Stimulated activated CD4-positive, alpha-beta T cell treated with anti-CD3 and anti-CD28 coated beads, TNF-alpha, amount 100 ng/mL, for 24 hours (primary cell): ENCODE results near the gene LGALS9.
A peak's percentile ranks its signal among the peaks of the same experiment; 100 is the strongest.

ENCODE experiments used
- DNase-seq, 3 experiments: peaks; one replicate each; pipeline ENCODE4 v3.0.0-alpha.2; 2020; ENCODE audit warnings: low read depth in 3 of 3

LGALS9 gene

DNA sequence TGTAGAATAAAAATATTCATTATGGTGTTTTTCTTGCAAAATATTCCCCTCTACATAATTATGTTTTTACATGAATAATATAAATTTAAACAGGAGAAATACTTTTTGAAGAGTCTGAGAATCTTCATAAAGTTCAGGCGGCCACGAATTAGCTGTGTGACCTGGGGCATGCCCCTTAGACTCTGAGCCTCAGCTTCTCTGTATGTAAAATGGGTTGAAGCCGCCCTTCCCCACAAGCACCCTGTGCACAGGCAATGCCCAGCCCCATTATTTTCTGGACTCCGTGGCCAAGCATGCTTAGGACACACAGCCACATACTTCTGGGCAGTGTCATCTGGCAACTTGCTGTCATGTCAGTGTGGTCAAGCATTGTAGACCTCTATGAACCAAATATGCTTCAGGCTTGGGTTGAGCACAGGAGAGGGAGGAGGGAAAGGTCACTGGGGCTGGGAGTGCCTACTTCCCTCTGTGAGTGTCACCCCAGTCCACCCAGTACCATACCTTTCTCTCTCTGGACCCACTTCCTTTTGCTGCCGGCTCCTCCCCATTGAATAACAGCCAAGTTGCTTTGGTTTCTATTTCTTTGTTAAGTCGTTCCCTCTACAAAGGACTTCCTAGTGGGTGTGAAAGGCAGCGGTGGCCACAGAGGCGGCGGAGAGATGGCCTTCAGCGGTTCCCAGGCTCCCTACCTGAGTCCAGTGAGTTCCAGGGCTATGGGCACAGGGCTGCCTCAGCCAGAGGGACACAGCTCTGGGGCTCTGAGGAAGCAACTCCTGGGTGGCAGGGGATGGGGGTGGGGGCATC lies at the start of gene LGALS9:
Gene LGALS9, plus strand, starts transcription at position 582 of the 804 bp plus-strand sequence. Its CDS starts 78 bp downstream, at position 660.
- DNase-seq = no peak

DNA sequence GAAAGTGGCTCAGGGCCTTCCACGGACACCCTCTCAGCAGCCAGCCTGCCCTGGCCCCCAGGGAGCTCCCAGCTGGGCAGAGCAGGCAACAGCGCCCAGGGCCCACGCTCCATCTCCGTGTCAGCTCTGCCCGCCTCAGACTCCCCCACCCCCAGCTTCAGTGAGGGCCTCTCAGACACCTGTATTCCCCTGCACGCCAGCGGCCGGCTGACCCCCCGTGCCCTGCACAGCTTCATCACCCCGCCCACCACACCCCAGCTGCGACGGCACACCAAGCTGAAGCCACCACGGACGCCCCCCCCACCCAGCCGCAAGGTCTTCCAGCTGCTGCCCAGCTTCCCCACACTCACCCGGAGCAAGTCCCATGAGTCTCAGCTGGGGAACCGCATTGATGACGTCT lies 48.3 kb upstream of the LGALS9 start:
- DNase-seq = no peak

DNA sequence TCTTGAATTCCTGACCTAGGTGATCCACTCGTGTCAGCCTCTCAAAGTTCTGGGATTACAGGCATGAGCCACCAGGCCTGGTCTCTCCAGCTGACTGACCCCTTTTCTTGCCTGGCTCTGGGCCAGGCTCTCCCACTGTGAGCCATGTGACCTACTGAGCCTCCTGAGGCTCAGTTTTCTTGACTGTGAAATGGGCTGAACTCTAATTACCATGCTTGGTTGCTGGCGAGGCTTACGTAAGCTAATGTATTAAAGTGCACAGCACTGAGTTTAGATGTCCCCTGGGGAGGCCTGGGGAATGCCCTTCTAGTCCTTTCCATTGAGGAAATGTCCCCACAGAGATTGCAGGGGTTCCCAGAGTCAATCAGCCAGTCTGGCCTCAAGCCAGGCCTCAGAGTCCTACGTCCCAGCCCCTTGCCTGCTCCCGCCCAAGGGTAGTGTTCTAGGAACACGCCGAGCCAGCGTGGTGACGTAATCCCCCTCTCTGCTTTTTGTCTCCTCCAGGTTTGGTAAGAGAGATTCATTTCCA lies 45.8 kb upstream of the LGALS9 start:
- no peak for DNase-seq

DNA sequence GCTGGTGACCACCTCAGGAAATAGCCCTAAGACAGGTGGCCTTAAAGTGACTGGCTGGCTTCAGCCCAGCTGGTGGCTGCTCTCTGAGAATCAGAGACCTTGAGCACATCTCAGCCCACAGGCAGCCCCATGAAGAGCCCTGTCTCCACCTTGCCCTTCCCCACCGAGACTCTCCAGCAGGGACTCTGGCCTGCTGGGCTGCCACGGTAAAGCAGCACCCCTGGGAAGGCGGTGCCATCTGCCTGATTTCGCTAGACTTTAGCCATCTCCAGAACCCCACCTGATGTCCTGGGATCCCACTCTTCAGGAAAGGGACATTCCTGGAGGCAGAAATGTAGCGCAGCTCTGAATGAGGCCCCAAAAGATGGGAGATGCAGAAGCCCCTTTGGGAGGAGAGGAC lies 45.2 kb upstream of the LGALS9 start:
- no peak for DNase-seq

DNA sequence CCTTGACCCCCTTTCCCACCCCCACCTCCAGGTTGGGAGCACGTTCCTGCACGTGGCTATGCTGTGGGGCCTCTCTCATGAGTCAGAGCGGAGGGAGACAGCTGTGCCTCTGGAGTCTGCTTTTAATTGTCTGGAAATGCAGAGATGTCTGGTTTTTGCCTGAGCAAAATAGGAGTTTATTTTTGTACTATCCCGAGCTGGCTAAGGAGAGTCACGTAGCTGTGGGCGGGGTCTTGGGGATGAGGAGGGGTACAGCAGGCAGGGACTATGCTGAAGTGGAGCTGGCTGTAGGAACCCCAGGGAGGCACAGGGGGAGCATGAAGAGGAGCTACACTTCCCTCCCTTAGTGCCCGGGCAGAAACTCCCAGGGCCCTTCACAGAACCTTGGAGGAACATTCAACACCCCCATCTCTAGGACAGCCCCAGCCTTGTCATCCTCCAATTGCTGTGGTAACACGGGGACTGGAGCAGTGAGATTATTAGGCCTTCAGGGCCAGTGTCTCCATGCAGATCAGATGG lies 44.7 kb upstream of the LGALS9 start:
- DNase-seq = no peak

DNA sequence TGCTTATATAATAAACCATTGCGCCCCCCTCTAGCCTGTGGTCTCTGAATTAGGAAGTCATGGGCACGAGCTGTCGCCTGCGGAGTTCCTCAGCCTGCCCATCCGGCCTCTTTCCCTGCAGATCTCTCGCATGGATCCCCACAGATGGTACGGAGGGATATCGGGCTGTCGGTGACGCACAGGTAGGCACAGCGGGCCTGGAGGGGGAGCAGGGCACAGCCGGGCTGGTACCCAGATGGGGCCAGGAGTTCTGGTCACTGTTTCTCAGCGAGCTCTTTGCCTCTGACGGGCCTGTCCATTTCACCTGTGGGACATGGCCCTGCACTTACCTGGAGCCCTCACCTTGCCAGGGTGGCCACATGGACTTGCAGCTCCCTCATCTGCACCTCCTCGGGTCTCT lies 42.6 kb upstream of the LGALS9 start:
- DNase-seq = no peak

DNA sequence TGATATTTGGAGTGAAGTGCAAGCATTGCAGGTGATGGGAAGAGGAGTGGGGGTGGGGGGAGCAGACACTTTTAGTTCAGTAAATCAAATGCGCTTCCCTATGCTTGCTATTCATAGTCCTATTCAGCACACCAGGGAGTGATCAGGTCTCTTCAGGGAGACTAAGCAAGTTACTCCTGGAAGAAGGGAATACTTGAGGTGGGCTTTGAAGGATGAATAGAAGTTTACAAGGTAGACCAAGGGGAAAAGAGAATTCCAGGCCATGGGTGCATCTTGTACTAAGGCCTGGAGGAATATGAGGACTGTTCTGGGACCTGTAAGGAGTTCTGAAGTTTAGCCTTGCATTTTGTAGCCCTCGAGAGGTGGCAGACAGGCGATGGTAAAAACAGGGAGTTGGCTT lies 40.1 kb upstream of the LGALS9 start:
- DNase-seq = no peak

DNA sequence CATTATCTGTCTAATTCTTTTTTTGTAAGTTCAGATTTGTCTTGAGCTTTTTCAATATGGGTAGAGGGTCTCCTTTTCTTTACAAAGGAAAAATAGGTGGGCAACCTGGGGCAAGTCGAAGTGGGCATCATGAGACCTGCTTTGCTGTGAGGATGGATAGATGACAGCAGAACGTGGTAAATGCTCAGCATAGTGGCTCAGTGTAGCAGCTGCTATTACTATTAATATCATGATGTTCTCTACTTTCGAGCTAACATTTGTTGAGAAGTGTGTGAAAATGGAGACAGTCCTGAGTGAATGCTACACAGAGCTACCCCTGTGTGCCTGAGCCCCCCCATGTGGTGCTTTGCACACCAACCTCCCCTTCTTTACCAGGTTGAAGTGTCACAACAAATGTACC lies 39.0 kb upstream of the LGALS9 start:
- DNase-seq = no peak

DNA sequence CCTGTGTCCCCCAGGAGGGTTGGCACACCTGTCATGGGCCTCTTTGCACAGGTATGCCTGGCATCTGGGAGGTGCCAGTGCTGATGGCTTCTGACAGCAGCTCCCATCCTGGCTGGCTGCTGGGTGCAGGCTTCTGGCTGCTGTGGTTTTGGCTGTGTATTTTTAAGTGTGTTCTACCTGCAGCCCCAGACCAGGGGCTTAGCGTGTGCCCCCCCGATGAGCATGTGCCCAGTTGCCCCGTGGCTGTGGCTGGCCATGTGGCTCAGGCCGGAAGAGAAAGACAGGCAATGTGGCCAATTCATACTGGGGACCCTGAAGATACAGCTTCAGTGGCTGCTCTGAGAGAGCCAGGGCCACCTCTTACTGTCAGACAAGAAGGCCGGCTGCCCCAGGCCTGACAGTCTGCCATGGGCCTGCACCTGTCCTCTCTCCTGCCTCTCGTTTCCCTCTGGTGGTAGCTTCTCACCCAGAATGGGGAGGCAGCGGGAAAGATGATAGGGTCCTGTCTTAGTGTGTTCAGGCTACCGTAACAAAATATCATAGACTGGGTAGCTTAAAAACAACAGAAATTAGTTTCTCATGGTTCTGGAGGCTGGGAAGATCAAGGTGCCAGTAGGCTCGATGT lies 37.6 kb upstream of the LGALS9 start:
- no peak for DNase-seq

DNA sequence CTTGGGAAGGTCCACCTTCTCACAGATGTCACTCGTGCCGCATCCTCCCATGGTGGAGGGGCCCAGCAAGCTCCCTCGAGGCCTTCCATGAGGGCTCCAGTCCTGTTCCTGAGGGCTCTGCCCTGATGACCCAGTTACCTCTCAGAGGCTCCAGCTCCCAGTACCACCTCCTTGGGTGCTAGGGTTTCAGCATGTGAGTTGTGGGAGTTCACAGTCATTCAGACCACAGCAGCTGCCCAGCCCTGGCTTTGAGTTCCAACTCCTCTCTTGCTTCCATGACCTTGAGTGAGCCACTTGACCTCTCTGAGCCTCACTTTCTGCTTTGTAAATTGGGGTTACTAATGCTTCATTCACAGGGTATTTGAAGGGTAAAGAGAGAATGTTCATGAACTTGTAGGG lies 37.1 kb upstream of the LGALS9 start:
- no peak for DNase-seq

DNA sequence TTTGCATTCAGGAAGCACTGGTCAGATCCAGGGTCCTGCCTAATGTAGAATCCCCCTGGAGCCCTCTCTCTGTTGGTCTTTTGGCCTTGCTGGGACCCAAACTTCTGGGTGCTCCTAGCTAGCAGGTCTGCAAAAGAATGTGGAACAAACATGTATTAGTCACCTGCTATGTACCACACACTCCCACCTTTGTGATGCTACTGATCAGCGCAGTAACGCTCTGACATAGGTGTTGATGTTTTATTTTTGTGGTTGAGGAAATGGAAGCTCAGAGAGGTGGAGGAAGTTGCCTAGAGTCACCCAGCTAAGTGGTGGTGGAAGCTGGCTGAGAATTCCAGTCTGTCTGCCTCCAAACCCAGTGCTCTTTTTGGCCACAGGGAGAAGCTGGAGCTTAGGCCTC lies 35.8 kb upstream of the LGALS9 start:
- no peak for DNase-seq

DNA sequence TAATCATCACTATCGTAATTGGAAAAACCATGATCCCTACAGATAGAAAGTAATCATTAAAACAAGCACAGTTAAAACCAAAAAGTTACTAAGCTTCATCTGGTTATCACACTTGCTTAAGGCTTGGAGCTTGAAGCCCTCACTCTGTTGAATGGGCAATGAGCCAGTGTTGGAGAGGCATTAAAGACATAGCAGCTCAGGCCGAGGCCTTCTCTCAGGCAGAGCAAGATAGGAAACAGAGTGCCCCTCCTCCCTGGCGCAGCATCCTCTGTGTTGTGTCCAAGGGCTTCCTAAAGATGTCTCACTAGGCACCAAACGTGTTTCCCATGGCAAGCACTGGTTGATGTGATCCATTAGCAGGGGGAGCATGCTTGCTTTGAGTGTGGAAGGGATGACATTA lies 34.9 kb upstream of the LGALS9 start:
- no peak for DNase-seq

DNA sequence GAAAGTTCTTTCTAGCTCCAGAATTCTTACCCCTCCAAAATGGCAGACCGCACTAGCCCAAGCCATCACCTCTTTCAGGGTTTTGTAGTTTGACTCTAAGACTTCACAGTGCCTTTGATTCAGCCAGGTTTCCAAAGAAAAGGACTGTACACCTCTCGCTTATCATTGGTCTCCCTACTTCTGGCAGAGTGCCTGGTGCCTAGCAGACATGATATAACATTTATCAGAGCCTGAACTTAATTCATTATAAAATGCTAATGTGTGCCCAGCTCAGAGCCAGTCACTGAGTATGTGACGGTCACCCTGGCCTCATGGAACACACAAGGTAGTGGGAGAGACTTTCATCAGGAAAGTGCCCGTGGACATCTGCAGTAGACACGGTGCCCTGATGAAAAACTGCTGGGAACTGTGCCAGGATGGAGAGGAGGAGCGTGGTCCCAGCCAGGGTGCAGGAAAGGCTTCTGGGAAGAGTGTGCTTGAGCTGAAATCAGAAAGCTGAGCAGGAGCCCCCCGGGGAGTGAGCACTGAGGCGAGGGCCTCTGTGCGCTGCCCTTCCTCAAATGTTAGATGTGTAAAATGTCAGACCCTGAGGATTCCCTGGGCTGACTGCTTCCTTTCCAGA lies 34.3 kb upstream of the LGALS9 start:
- no peak for DNase-seq

DNA sequence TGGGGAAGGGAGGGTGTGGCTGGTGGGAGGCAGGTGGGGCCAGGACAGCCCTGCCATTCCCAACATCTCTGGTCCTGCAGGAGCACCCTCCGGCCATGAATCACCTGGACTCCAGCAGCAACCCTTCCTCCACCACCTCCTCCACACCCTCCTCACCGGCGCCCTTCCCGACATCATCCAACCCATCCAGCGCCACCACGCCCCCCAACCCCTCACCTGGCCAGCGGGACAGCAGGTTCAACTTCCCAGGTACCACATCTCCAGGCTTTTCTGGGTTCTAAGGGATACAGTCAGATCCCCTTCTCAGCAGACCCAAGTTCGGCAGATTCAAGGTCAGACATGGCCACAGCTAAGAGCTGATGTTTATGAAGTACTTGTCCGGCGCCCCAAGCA lies 33.8 kb upstream of the LGALS9 start:
- DNase-seq = no peak

DNA sequence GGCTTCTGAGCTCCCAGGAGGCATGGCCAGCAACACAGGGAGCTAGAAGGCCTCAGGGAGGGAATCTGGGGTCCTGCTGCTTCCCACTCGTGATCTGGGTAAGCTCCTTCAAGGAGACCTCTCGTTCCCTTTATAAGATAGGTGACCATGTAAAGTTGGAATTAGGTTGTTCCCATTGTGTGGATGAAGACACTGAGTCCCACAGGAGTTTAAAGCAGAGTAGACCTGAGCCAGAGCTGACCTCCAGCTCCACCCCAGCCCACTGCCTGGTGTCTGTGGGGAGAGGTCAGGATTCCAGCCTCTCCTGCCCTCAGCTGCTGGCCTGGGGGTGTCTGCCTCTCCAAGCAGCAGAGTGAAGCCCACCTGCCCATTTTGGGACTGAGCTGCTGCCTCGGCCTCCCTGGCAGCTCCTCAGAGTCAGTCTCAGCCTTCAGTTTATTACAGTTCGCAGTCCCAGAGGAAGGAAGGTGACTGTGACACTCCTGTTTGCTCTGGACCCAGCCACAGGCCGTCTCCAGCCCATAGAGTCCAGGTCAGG lies 33.1 kb upstream of the LGALS9 start:
- DNase-seq = no peak

DNA sequence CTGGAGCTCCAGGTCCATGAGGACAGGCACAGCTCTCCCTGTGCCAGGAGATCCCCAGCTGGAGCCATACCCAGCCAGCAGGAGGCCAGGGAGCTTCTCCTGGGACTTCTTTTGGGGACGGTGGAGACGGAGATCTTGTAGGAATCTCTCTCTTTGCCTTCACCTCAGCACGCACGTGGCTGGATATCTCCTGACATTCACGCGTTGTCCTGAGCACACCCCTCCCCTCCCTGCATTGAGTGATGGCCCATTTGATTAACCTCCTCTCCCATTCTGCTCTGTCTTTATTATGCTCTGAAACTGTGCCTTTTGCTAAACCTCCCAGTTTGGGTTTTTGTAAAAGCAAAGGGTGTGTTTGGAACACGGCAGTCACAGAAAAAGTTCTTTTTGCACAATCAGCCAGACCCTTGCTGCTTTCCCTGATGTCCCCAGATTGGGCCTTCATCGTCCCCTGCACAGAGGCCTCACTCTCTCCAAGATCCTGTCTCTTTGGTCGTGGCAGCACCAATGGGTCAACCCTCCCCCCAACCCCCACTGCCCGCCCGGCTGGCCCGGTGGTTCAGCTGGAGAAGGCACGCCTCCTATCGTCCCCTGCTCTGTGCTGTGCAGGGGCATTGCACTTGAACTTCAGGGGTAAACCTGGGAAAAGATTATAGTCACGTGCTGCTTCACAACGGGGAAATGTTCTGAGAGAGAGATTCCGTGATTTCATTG lies 32.5 kb upstream of the LGALS9 start:
- no peak for DNase-seq

DNA sequence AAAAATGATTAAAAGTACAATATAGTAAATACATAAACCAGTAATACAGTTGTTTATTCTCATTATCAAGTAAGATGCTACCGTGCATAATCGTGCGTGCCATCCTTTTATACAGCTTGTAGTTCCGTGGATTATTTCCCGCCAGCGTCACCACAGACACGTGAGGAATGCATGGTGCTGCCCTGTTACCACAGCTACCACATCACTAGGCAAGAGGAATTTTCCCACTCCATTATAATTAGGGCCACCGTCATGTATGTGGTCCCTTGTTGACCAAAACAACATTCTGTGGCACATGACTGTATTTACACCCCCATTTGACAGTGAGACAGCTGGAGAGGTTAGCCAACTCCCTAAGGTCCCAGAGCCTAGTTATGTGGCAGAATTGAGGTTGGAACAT lies 30.5 kb upstream of the LGALS9 start:
- no peak for DNase-seq

DNA sequence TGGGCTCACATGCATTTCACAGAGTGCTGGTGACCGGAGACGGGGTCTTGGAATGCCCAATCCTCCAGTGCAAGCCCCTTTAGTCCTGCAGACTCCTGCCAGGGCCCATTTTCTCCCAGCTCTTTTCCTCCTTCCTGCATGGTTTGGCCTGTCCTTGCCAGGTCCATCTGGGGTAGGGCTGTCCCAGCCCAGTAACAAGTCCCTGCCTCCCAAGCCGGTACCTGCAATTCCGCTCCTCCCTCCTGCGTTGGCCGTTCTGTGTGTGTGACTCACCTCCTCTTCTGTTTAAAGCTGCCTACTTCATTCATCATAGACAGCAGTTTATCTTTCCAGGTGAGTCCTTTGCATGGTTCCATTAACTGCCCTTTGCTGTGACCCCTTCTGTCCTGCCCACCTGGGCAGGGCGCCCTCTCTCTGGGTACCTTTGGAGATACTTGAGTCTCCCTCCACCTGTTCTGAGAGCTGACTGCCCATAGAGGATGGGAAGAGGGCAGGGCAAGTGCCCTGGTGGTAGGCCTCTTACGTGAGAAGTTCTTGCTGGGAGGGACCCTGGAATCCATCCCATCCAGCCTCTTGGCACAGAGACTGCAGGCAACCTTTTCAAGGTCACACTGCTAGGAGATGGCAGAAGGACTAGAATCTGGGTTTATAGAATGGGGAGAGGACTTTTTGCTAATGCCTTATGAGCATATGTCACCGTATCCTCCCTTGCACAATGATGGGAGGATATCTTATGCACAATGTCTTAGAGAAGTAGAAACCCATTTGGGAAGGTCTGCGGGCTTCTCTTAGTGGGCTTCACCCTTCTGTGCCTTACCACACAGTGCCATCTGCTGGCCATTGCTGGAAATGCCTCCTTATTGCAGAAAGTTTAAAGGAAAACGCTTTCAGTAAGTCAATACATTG lies 29.7 kb upstream of the LGALS9 start:
- peak; percentile 70 to 76 (median 76) for DNase-seq

DNA sequence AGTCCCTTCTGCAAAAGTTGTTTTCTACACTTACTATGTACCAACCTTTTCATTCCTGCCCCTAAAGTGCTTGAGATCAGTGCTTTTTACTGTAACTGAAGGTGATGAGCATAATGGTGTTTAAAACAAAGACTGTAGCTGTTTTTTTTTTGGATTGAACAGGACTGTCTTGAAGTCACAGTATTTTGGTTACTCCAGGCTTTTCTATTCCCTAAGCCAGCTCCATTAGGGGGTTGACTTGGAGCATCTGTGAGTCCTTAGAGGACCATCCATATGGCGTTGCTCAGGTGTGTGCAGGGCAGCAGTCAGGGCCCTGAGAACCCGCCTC lies 29.0 kb upstream of the LGALS9 start:
- no peak for DNase-seq

DNA sequence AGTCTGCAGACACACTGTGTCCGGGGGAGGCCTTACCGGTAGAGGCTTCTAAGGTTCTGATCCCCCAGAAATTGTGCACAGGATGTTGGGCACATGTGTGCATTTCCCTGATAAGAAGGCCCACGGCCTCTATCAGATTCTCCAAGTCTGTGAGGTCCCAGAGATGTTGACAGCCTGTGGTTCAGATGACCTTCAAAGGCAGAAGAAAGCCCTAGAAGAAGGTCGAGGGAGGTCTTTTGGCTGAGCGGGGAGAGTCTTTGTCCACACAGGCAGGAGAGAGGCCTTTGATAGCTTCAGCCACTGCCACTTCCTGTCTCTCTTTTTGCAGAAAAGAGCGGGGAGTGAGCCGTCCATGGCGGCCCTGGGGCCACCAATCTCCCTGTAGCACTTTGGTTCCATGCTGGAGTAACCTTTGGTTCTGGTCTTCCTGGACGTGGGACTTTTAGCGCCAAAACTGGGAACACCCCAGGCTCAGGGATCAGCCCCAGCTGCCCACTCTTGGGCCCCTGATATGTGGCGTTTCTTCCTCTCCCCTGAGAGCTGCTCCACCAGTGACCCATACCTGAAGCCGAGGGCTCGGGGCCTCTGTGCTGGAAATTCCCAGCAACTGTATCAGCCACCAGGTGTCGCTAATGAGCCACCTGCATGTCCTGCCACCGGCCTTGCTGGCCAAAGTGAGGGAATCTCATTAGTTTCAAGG lies 28.1 kb upstream of the LGALS9 start:
- peak; percentile 46 to 68 (median 52) for DNase-seq
